ENCODE results near the gene LRRC28. TPM values are rescaled to one million over a fixed set of nuclear protein-coding genes. Genes with fewer than 3 reads are reported as not detected.

The LRRC28 gene
- polyA plus RNA-seq, 1 donor from 2014 or later, result 20.4 TPM

GRCh38 chr15:99321468-99321867 lies 70.2 kb downstream of the LRRC28 start:
- no peaks in the 10 kb centered on the region for H3K36me3 ChIP-seq (ENCODE audit: insufficient read depth, low read length)
- H3K9me3 ChIP-seq (ENCODE audit: low read length), result no peaks in the 10 kb centered on the region
- no peaks in the 10 kb centered on the region for H4K20me1 ChIP-seq (ENCODE audit: insufficient read depth)
- no peaks in the 10 kb centered on the region for H3K79me2 ChIP-seq (replicated peaks; ENCODE audit: insufficient read depth, low read length)
- no peaks in the 10 kb centered on the region for H3K9me2 ChIP-seq (ENCODE audit: insufficient read depth, low read length)
- no peak overlapping the region for H3K4me3 ChIP-seq (ENCODE audit: low read length)
- no peak overlapping the region for H3K27ac ChIP-seq (ENCODE audit: low read length)
- H3K4me2 ChIP-seq (ENCODE audit: low read length), result no peak overlapping the region
- no peak for TF ChIP-seq RAD21 (conservative IDR thresholded peaks at IDR 0.05)
- TF ChIP-seq POLR2AphosphoS5 (IDR thresholded peaks at IDR 0.05), result no peak
- no peak for TF ChIP-seq TAF1 (IDR thresholded peaks at IDR 0.05; ENCODE audit: low read depth)
- no peak for TF ChIP-seq MXI1 (conservative IDR thresholded peaks at IDR 0.05; ENCODE audit: poor library complexity, severe bottlenecking)
- TF ChIP-seq EP300 (conservative IDR thresholded peaks at IDR 0.05; ENCODE audit: poor library complexity, severe bottlenecking), result no peak
- no peak for TF ChIP-seq CTCF (IDR thresholded peaks at IDR 0.05; ENCODE audit: poor library complexity, severe bottlenecking)
- no peak for TF ChIP-seq EZH2 (IDR thresholded peaks at IDR 0.05; ENCODE audit: borderline replicate concordance, insufficient read depth, low read length, poor library complexity, severe bottlenecking)
- TF ChIP-seq SMC3 (conservative IDR thresholded peaks at IDR 0.05; ENCODE audit: poor library complexity), result no peak
- no peak for TF ChIP-seq REST (IDR thresholded peaks at IDR 0.05; ENCODE audit: borderline replicate concordance)
- no peaks in the 10 kb centered on the region for H3F3A ChIP-seq (ENCODE audit: insufficient read depth, low read length, poor library complexity, severe bottlenecking)
- H3K27me3 ChIP-seq (ENCODE audit: insufficient read depth, low read depth, low read length), result no peaks in the 10 kb centered on the region
- no peak overlapping the region for H3K9ac ChIP-seq (ENCODE audit: low read length)
- no peak overlapping the region for H2AFZ ChIP-seq (ENCODE audit: low read depth, low read length)

- no peak overlapping the region for H3K9ac ChIP-seq (ENCODE audit: low read length)
- no peaks in the 10 kb centered on the region for H3K9me2 ChIP-seq (ENCODE audit: insufficient read depth, low read length)
- H3K4me2 ChIP-seq (ENCODE audit: low read length), result no peak overlapping the region
- TF ChIP-seq POLR2AphosphoS5 (IDR thresholded peaks at IDR 0.05) (no peak), RAD21 (conservative IDR thresholded peaks at IDR 0.05) (no peak), EP300 (conservative IDR thresholded peaks at IDR 0.05; ENCODE audit: poor library complexity, severe bottlenecking) (no peak), MXI1 (conservative IDR thresholded peaks at IDR 0.05; ENCODE audit: poor library complexity, severe bottlenecking) (no peak), CTCF (IDR thresholded peaks at IDR 0.05; ENCODE audit: poor library complexity, severe bottlenecking) (no peak)
- H3K4me3 ChIP-seq (ENCODE audit: low read length), result no peak overlapping the region
- no peaks in the 10 kb centered on the region for H3K9me3 ChIP-seq (ENCODE audit: low read length)
- no peaks in the 10 kb centered on the region for H3K79me2 ChIP-seq (replicated peaks; ENCODE audit: insufficient read depth, low read length)
- no peak overlapping the region for H2AFZ ChIP-seq (ENCODE audit: low read depth, low read length)
- no peaks in the 10 kb centered on the region for H3K27me3 ChIP-seq (ENCODE audit: insufficient read depth, low read depth, low read length)
- H3K36me3 ChIP-seq (ENCODE audit: insufficient read depth, low read length), result no peaks in the 10 kb centered on the region
- H3K27ac ChIP-seq (ENCODE audit: low read length), result no peak overlapping the region
- H3F3A ChIP-seq (ENCODE audit: insufficient read depth, low read length, poor library complexity, severe bottlenecking), result no peaks in the 10 kb centered on the region
- H4K20me1 ChIP-seq (ENCODE audit: insufficient read depth), result no peaks in the 10 kb centered on the region
Measured at GRCh38 chr15:99322643-99323405, 71.5 kb downstream of the LRRC28 start.

Data from neural cell (in vitro differentiated cells).